Endodermal cell (in vitro differentiated cells): ENCODE measurements around the gene PAN3. TPM values are rescaled to one million over a fixed set of nuclear protein-coding genes. Genes with fewer than 3 reads are reported as not detected.
A peak's percentile ranks its signal among the peaks of the same experiment; 100 is the strongest.

Experiments used
- DNase-seq: peaks from one replicate; pipeline ENCODE4 v3.0.0-alpha.2; 2017
- H3K27ac ChIP-seq: 2 replicates; pipeline ENCODE4 v1.5.1; 2013; ENCODE audit warnings: mild to moderate bottlenecking, low read depth, low read length, moderate library complexity
- H3K27me3 ChIP-seq: 2 replicates; pipeline ENCODE4 v1.6.1; 2013; ENCODE audit warnings: mild to moderate bottlenecking, low read length, moderate library complexity; ENCODE audit not compliant: insufficient read depth, control insufficient read depth, poor library complexity, severe bottlenecking
- H3K36me3 ChIP-seq: 2 replicates; pipeline ENCODE4 v1.7.0; 2013; ENCODE audit warnings: mild to moderate bottlenecking, low read length, moderate library complexity; ENCODE audit not compliant: control insufficient read depth, insufficient read depth
- H3K4me1 ChIP-seq: one replicate; pipeline ENCODE4 v1.7.0; 2013; ENCODE audit warnings: low read length; ENCODE audit not compliant: control insufficient read depth, insufficient read depth
- H3K4me3 ChIP-seq: 2 replicates; pipeline ENCODE4 v1.5.1; 2013; ENCODE audit warnings: mild to moderate bottlenecking, low read length, moderate library complexity
- H3K9ac ChIP-seq: 2 replicates; pipeline ENCODE4 v1.6.1; 2013; ENCODE audit warnings: mild to moderate bottlenecking, low read length, moderate library complexity; ENCODE audit not compliant: poor library complexity, severe bottlenecking; ENCODE audit errors: extremely low read depth
- H3K9me3 ChIP-seq: 2 replicates; pipeline ENCODE4 v1.6.1; 2013; ENCODE audit warnings: mild to moderate bottlenecking, low read length, moderate library complexity; ENCODE audit not compliant: control insufficient read depth
- H3K27ac Mint-ChIP-seq: 2 replicates; pipeline ENCODE4 v1.8.0; 2020; ENCODE audit warnings: mixed read lengths
- H3K27me3 Mint-ChIP-seq: 2 replicates; pipeline ENCODE4 v1.8.0; 2021; ENCODE audit warnings: mild to moderate bottlenecking, mixed read lengths; ENCODE audit not compliant: insufficient read depth
- H3K36me3 Mint-ChIP-seq: 2 replicates; pipeline ENCODE4 v1.8.0; 2020; ENCODE audit warnings: low read depth, mixed read lengths
- H3K4me1 Mint-ChIP-seq: 2 replicates; pipeline ENCODE4 v1.8.0; 2020; ENCODE audit warnings: mixed read lengths
- H3K4me3 Mint-ChIP-seq: 2 replicates; pipeline ENCODE4 v1.8.0; 2020; ENCODE audit warnings: mild to moderate bottlenecking, moderate library complexity, mixed read lengths
- H3K9me3 Mint-ChIP-seq: 2 replicates; pipeline ENCODE4 v1.8.0; 2020; ENCODE audit warnings: mild to moderate bottlenecking, mixed read lengths
- CTCF ChIP-seq: fragments of 200-600 bp; sonication (generic); conservative IDR thresholded peaks from 2 replicates; pipeline ENCODE4 v1.5.0; 2021; ENCODE audit warnings: antibody characterized with exemption, mild to moderate bottlenecking
- WGBS, 2 experiments: methylation state at CpG; one replicate each; pipeline versions ENCODE4 v1.1.5 to v1.1.7; 2013; ENCODE audit warnings: missing lambda C conversion rate in 2 of 2, mixed read lengths in 1 of 2; ENCODE audit not compliant: insufficient coverage in 1 of 2, insufficient read length in 1 of 2; 5-methylcytosine and 5-hydroxymethylcytosine counted together
- total RNA-seq, 2 donors: library from RNA; stranded (reverse); fragmentation: NEBNext Ultra II Directional in 1 of 2; extraction: Animal tissue kit (Norgen Biotek cat#: 25700) in 1 of 2; gene quantifications; 2 replicates in 1 of 2; 3 replicates in 1 of 2; pipeline ENCODE4 v1.2.1, GENCODE V29; 2021

PAN3 gene
- total RNA-seq, 2 donors from 2014 or later: 73.5 to 73.8 TPM

- H3K4me3 Mint-ChIP-seq: no peak overlapping the region
- H3K9me3 Mint-ChIP-seq: no peaks in the 10 kb centered on the region
- no peak for TF ChIP-seq CTCF
- H3K4me3 ChIP-seq: no peak overlapping the region
- peaks cover 6% of the 10 kb centered on the region for H3K4me1 ChIP-seq
- WGBS, 2 experiments: 83 to 85% methylated on average over 1 to 5 of the region's 5 CpGs
- no peaks in the 10 kb centered on the region for H3K36me3 Mint-ChIP-seq
- no peaks in the 10 kb centered on the region for H3K27me3 ChIP-seq
- DNase-seq: no peak
- H3K36me3 ChIP-seq: no peaks in the 10 kb centered on the region
- no peak overlapping the region for H3K27ac ChIP-seq
- H3K27ac Mint-ChIP-seq: peak overlapping the region; percentile 1
- H3K9me3 ChIP-seq: no peaks in the 10 kb centered on the region
- no peaks in the 10 kb centered on the region for H3K27me3 Mint-ChIP-seq
- H3K4me1 Mint-ChIP-seq: peaks cover 11% of the 10 kb centered on the region
- no peak overlapping the region for H3K9ac ChIP-seq
These were observed 177.8 kb downstream of the PAN3 start for GRCh38 chr13:28316129-28316528.

GRCh38 chr13:28316836-28317235 lies 178.5 kb downstream of the PAN3 start:
- Mint-ChIP-seq H3K27ac (no peak overlapping the region), H3K9me3 (no peaks in the 10 kb centered on the region), H3K4me1 (peaks cover 17% of the 10 kb centered on the region), H3K36me3 (no peaks in the 10 kb centered on the region), H3K27me3 (no peaks in the 10 kb centered on the region), H3K4me3 (no peak overlapping the region)
- Histone ChIP-seq H3K27me3 (no peaks in the 10 kb centered on the region), H3K4me1 (peaks cover 12% of the 10 kb centered on the region), H3K4me3 (no peak overlapping the region), H3K36me3 (no peaks in the 10 kb centered on the region), H3K9me3 (no peaks in the 10 kb centered on the region), H3K27ac (no peak overlapping the region), H3K9ac (no peak overlapping the region)
- DNase-seq: no peak
- WGBS, 2 experiments: 90 to 93% methylated on average over 7 of the region's 7 CpGs
- TF ChIP-seq CTCF: no peak

- H3K27me3 ChIP-seq: no peaks in the 10 kb centered on the region
- H3K27ac ChIP-seq: no peak overlapping the region
These were observed 180.2 kb downstream of the PAN3 start for GRCh38 chr13:28318496-28318895.

More at GRCh38 chr13:28318496-28318895, 180.2 kb downstream of the PAN3 start:
- H3K4me1 ChIP-seq: peaks cover 18% of the 10 kb centered on the region
- Mint-ChIP-seq H3K4me1 (peaks cover 19% of the 10 kb centered on the region), H3K36me3 (no peaks in the 10 kb centered on the region), H3K27me3 (no peaks in the 10 kb centered on the region), H3K4me3 (no peak overlapping the region), H3K27ac (no peak overlapping the region), H3K9me3 (no peaks in the 10 kb centered on the region)
- H3K36me3 ChIP-seq: no peaks in the 10 kb centered on the region
- no peak for DNase-seq
- H3K4me3 ChIP-seq: no peak overlapping the region
- H3K9me3 ChIP-seq: no peaks in the 10 kb centered on the region
- WGBS, 2 experiments: 95 to 96% methylated on average over 6 to 7 of the region's 7 CpGs
- no peak for TF ChIP-seq CTCF
- H3K9ac ChIP-seq: no peak overlapping the region
